Fibroblast of the conjunctiva (primary cell): ENCODE data around the gene GPR12.

Experiments used
- DNase-seq: peaks from one replicate; pipeline ENCODE4 v3.0.0-alpha.2; 2010; ENCODE audit warnings: low read depth

The GPR12 gene

DNA sequence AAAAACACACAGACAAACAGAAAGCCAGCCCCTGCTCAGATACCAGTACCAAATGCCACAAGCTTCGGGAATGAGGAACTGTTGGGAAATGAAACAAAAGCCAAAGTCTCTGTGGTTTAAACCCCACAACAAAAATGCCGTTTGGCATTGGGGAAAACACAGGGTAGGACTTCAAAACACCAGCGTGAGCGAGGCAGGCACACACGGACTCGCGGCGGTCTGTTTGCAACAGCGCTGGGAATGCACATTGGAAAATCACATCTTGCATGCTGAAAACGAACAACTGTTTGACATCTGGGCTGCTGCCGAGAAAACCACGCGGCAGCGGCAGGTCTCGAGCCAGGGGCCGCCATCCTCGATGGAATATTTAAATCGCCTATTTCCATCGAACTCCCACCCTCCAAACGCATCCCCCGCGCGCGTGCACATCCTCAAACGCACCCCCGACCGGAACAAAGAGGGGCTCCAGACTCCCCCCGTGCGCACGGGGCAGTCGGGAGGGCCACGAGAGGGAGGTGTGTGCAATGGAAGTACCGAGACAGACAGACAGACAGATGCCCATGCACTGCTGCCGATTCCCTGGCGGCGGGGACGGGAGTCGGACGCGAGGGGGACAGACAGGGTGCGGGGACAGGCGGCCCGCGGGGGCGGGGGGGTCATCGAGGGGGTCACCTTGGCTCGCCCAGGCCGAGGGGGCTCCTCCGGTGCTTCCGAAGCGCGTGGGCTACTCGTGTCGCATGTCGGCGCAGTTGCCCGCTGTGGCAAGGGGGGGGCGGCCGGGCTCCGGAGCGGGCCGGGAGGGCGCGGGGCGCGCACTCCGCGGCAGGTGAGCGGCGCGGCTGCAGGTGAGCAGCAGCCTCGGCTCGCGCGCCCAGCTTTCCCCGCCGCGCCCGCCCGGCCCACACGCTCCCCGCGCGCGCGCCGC lies at the start of gene GPR12:
Gene GPR12 (minus strand): TSS at position 880 of the 925 bp plus-strand sequence. CDS start 959 bp downstream, outside the sequence.
- no peak for DNase-seq

- DNase-seq, result no peak
These were observed 49.5 kb upstream of the GPR12 start for GRCh38 chr13:26810095-26810494.

DNA sequence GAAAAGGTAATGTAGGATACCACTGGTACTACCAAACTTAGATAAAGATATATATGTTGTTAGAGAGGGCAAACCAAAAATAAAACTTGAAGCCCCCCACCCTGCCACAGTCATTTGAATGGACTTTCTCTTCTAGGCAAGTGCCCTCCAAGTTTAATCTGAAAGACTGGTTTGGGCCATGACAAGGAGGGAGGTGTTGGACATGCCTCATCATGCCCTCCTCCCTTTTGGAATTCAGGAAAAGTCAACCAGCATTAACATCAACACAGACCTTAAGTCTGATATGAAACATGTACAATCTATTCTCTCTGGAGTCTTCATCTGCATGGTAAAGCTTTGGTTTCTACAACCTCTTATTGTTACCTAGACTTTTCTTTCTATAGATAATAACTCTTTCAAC lies 46.3 kb upstream of the GPR12 start:
- DNase-seq, result no peak

DNA sequence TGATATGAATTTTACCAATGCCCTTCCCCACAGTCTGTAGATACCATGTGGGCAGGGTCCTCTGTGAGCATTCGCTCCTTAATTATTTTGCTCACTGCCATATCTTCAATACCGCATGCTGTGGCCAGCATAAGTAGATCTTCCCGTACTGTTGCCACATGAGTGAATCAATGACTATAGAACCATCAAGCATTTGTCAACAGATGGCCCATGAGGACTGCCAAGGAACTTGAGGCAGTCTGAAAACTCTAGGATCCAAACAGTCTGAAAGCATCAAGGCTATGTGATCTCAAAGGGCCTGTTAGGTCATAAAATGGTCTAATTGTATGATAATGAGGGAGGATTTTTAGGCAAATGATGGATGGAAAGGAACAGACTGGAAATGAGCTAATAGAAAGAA lies 27.4 kb upstream of the GPR12 start:
- DNase-seq, result no peak

- DNase-seq, result no peak
These were observed 26.2 kb upstream of the GPR12 start for GRCh38 chr13:26786651-26787295.

DNA sequence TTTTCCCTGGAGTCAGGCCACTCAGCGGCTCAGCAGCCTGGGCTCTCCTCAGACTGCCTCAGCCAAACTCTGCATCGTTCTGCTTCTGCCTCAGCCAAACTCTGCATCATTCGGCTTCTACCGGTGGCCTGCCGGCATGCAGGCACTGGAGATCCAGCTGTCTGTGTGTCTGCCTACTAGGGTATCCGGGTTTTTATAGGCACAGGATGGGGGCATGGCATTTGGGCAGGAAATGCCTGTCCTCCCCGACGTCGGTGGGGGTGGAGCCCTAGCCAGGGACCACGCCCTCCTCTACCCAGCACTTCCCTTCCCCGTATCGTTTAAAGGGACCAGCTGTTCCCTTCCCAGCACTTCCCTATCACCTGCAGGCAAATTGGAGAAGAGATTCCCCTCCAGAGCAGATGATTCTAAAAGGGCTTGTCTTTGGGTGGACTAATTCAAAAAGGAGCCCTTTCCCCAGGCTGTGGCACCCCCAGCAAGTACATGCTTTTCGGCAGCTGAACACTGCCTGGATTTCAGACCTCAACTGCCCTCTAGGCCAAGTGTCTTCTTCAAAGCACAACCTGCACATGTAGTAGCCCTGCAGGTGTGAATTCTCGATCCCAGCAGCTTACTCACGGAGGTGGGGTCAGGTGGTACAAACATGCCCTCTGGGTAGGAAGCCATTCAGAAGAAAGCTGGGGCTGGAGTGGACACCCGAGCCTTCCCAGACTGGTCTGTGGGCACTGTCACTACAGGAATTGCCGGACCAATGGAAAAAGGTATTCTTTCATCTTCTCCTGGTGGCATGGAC lies 25.4 kb upstream of the GPR12 start:
- no peak for DNase-seq

DNA sequence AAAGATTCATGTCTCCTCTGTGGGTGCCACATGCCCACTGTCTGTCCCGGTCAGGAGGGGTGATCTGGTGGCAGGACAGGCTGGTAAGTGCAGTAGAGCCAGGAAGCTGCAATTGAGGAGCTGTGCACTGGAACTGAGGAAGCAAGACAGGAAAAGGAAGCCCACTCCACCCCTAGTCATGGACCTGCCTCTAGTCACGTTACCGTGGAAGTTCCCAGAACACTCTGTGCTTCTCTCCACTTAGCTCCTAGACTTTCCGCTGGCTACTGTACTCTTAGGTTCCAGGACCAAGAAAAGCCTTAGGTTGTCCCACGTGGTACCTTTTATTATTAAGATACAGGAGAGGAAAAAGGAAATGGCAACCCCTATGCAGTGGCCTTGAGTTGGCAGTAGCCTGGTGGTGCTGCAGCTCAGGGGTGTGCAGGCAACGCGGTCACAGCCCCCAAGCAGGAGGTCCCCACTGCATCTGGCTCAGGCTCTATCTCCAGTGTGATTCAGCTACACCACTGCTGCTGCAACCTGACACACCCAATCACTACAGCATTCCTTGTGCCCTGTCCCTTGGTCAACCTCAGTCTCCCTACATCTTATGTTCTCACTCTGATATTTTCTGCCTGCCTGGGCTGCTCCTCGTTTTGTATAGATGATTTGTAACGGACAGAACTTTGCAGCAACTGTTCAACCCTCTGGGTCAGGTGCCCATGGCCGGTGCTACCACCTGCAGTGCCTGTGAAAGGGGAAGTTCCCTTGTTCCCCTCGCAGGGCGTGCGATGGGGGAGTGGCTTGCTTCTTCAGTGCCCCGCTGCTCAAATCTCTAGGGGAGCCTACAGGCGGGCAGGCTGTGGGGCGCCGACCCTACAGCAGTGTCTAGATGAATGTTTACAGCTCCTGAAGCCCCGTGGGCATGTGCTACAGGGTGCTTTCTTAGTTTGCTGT lies 24.4 kb upstream of the GPR12 start:
- DNase-seq, result no peak

DNA sequence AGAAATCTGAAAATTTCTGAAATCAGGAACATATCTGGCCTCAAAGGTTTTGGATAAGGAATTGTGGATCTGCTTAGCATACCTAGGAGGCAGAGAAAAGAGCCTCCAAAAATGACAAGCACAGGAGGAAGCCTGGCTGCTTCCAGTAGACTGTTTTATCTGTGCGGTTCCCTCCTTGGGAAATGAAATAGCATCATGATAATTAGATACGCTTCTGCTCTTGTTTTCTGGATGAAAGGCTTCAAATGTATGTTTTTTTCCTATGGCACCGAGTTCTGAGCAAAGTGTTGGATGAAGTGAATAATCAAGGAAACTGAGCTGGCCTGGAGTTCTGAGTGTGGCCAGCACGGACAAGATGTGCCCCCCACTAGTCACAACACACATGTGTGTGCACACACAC lies 19.8 kb upstream of the GPR12 start:
- no peak for DNase-seq

- DNase-seq, result no peak
These were observed 18.7 kb upstream of the GPR12 start for GRCh38 chr13:26779321-26779720.

- DNase-seq, result no peak
These were observed 11.9 kb upstream of the GPR12 start for GRCh38 chr13:26772531-26772930.

DNA sequence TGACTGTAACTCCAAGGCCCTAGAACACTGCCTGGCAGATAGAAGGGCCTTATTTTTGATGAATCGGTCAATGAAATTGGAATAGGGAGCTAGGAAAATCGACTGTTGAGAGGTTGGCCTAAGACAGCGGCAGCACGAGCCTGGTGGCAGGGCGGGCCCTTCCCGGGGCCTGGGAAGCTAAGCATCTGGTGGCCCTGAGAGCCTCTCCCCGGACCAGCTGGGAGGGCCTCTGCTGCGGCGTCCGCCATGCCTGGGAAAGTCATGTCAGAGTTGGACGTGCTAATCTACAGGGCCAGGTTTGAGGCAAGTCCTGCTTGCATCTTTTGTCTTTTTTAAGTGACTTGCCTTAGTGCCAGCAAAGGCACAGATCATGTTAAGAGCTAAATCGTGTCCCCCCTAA lies 11.2 kb upstream of the GPR12 start:
- DNase-seq, result no peak

GRCh38 chr13:26762745-26763345 lies 2.3 kb upstream of the GPR12 start:
- no peak for DNase-seq

GRCh38 chr13:26760832-26761582 lies 421 bp upstream of the GPR12 start:
- DNase-seq, result no peak

DNA sequence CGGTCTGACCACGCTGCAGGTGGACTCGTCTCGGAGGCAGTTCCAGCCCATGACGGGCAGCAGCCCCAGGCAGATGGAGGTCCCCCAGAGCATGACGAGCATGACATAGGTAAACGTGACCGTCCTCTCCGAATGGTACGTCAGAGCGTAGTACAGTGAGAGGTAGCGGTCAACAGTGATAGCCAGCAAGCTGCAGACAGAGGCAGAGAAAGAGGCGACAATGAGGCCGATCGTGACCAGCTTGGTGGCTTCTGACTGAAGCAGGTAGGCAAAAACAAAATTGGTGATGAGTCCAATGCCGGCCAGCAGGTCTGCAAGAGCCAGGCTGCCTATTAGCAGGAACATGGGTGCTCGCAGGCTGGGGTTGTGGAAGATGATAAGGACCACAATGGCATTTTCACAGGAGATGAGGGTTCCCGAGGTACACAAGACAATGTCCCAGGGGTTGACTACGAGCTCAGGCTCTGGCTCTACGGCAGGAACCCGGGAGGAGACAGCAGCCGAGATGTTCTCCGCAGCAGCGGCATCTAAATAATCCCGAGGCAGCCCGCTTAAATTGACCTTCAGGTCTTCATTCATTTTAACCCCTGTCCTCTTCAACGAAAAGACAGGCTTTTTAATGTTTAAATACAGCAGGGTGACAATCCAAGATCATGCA lies 1.2 kb downstream of the GPR12 start:
- DNase-seq, result no peak

- no peak for DNase-seq
These were observed 2.0 kb downstream of the GPR12 start for GRCh38 chr13:26758496-26759157.

GRCh38 chr13:26756961-26757360 lies 3.6 kb downstream of the GPR12 start:
- DNase-seq, result no peak

DNA sequence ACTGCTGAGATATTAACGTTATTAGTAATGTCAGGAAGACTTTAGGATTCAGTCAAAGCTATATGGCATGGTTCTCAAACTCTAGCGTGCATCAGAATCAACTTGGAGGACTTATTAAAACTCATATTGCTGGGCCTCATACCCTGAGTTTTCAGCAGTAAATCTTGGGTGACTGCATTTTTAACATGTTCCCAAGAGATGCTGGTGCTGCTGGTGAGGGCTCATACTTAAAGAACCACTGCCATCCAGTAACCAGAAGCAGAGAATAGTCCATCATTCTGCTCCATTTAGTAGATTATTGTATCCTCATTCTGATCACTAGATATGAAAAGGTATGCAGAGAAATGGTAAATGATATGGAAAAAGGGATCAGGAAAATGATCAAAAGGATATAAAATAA lies 7.9 kb downstream of the GPR12 start:
- no peak for DNase-seq

DNA sequence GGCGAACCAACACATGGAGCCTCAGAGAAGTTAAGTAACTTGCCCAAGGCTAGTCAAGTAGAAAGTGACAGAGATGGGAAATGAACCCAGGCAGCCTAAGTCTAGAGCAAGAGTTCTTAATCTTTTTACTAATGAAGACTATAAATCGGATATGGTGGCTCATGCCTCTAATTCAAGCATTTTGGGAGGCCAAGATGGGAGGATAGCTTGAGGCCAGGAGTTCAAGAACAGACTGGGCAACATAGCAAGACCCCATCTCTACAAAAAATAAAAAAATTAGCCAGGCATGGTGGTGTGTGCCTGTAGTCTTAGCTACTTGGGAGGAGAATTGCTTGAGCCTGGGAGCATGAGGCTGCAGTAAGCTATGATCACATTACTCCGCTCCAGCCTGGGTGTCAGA lies 10.7 kb downstream of the GPR12 start:
- no peak for DNase-seq

GRCh38 chr13:26749285-26749684 lies 11.3 kb downstream of the GPR12 start:
- no peak for DNase-seq
